NCI-H748 (cell line): Measurements from ENCODE around the gene MPC1.
"Not testable (repeated sequence)": the region's sequence is repeated elsewhere in the genome, so short reads cannot be mapped to it uniquely, and the experiment has no call there.

Source experiments
- DNase-seq: peaks from one replicate; lab custom pipeline; 2025; ENCODE audit not compliant: unreplicated experiment; lab: John Stamatoyannopoulos, UW

MPC1 gene

GRCh38 chr6:166408936-166409755, 26.4 kb upstream of the MPC1 start:
- no peak for DNase-seq

GRCh38 chr6:166406197-166406596, 23.5 kb upstream of the MPC1 start:
- DNase-seq, result no peak

- DNase-seq, result no peak
Measured at GRCh38 chr6:166405386-166405785, 22.6 kb upstream of the MPC1 start.

GRCh38 chr6:166402582-166403277, 20.0 kb upstream of the MPC1 start:
- DNase-seq, result peak; percentile 28

GRCh38 chr6:166400649-166401250, 18.0 kb upstream of the MPC1 start:
- DNase-seq, result peak; percentile 72

- no peak for DNase-seq
Measured at GRCh38 chr6:166400181-166400580, 17.4 kb upstream of the MPC1 start.

- DNase-seq, result no peak
Measured at GRCh38 chr6:166398348-166398747, 15.6 kb upstream of the MPC1 start.

- no peak for DNase-seq
Measured at GRCh38 chr6:166397849-166398248, 15.1 kb upstream of the MPC1 start.

GRCh38 chr6:166395778-166396177, 13.0 kb upstream of the MPC1 start:
- DNase-seq, result no peak

- DNase-seq, result no peak
Measured at GRCh38 chr6:166395351-166395750, 12.6 kb upstream of the MPC1 start.

- DNase-seq, result no peak
Measured at GRCh38 chr6:166394036-166394892, 11.5 kb upstream of the MPC1 start.

GRCh38 chr6:166393535-166393823, 10.7 kb upstream of the MPC1 start:
- no peak for DNase-seq

- not testable (repeated sequence) for DNase-seq
Measured at GRCh38 chr6:166392755-166393534, 10.2 kb upstream of the MPC1 start.

GRCh38 chr6:166389119-166389518, 6.4 kb upstream of the MPC1 start:
- DNase-seq, result no peak

- DNase-seq, result no peak
Measured at GRCh38 chr6:166388290-166389004, 5.7 kb upstream of the MPC1 start.

- peak; percentile 65 for DNase-seq
Measured at GRCh38 chr6:166387642-166388289, 5.0 kb upstream of the MPC1 start.

GRCh38 chr6:166387098-166387497, 4.4 kb upstream of the MPC1 start:
- DNase-seq, result not testable (repeated sequence)

- DNase-seq, result no peak
Measured at GRCh38 chr6:166386111-166386510, 3.4 kb upstream of the MPC1 start.

- not testable (repeated sequence) for DNase-seq
Measured at GRCh38 chr6:166383802-166384363, 1.1 kb upstream of the MPC1 start.
